ENCODE data around the gene AUP1.

GRCh38 chr2:74575320-74575719 is 45.8 kb upstream of the AUP1 start:
- TF ChIP-seq CTCF (IDR thresholded peaks at IDR 0.05 in 4 of 5, conservative IDR thresholded peaks at IDR 0.05 in 1 of 5) (no peak), POLR2A (IDR thresholded peaks at IDR 0.05) (no peak)

All from gastrocnemius medialis (tissue), 4 donors.